T-helper 2 cell (primary cell): ENCODE data around the gene CACUL1.
"Not testable (repeated sequence)": the region's sequence is repeated elsewhere in the genome, so short reads cannot be mapped to it uniquely, and the experiment has no call there.

Experiments
- DNase-seq, 5 experiments: peaks; one replicate each; pipeline versions ENCODE4 v3.0.0 to v3.0.0-alpha.2; 2012 to 2022

Gene CACUL1

GRCh38 chr10:118768041-118768919 lies 13.5 kb upstream of the CACUL1 start:
- DNase-seq, result no peak

- DNase-seq, result no peak
Measured at GRCh38 chr10:118767297-118768040, 12.7 kb upstream of the CACUL1 start.

GRCh38 chr10:118764195-118764594 lies 9.4 kb upstream of the CACUL1 start:
- no peak for DNase-seq

GRCh38 chr10:118763202-118763988 lies 8.6 kb upstream of the CACUL1 start:
- DNase-seq, result no peak

- no peak for DNase-seq
Measured at GRCh38 chr10:118760265-118760664, 5.5 kb upstream of the CACUL1 start.

- no peak for DNase-seq
Measured at GRCh38 chr10:118758449-118758848, 3.7 kb upstream of the CACUL1 start.

GRCh38 chr10:118754229-118754555 lies 578 bp downstream of the CACUL1 start:
- peak in 2 of 5 experiments; percentile 6 to 47 for DNase-seq

GRCh38 chr10:118753331-118754228 lies 1.2 kb downstream of the CACUL1 start:
- peak in 2 of 5 experiments; percentile 2 to 46 for DNase-seq

- no peak for DNase-seq
Measured at GRCh38 chr10:118752409-118752808, 2.4 kb downstream of the CACUL1 start.

- no peak for DNase-seq
Measured at GRCh38 chr10:118751265-118751664, 3.5 kb downstream of the CACUL1 start.

GRCh38 chr10:118748041-118748440 lies 6.7 kb downstream of the CACUL1 start:
- no peak for DNase-seq

GRCh38 chr10:118746246-118746645 lies 8.5 kb downstream of the CACUL1 start:
- DNase-seq, result no peak

- no peak for DNase-seq
Measured at GRCh38 chr10:118745056-118745455, 9.7 kb downstream of the CACUL1 start.

- not testable (repeated sequence) for DNase-seq
Measured at GRCh38 chr10:118744346-118744918, 10.3 kb downstream of the CACUL1 start.

- DNase-seq, result no peak
Measured at GRCh38 chr10:118742782-118743181, 12.0 kb downstream of the CACUL1 start.

- DNase-seq, result no peak
Measured at GRCh38 chr10:118742032-118742431, 12.7 kb downstream of the CACUL1 start.

GRCh38 chr10:118738406-118738805 lies 16.4 kb downstream of the CACUL1 start:
- DNase-seq, result no peak

- no peak for DNase-seq
Measured at GRCh38 chr10:118737603-118738302, 17.0 kb downstream of the CACUL1 start.

GRCh38 chr10:118735294-118735693 lies 19.5 kb downstream of the CACUL1 start:
- no peak for DNase-seq

GRCh38 chr10:118734475-118734874 lies 20.3 kb downstream of the CACUL1 start:
- no peak for DNase-seq
